Activated CD4-positive, alpha-beta memory T cell treated with anti-CD3 and anti-CD28 coated beads, Interleukin-2, amount 10 ng/mL, durations not matched to agents 7 days and 5 days (primary cell): ENCODE measurements around the gene ROCK2. TPM values are rescaled to one million over a fixed set of nuclear protein-coding genes. Genes with fewer than 3 reads are reported as not detected.

Experiments
- CTCF ChIA-PET: fragments of 350-600 bp; sonication (Branson Sonifier 250); formaldehyde crosslinking; loops from one replicate; lab custom pipeline; 2021; ENCODE audit warnings: antibody characterized with exemption, inconsistent platforms; lab: Charles Lee
- POLR2A ChIA-PET: fragments of 350-600 bp; sonication (Branson Sonifier 250); formaldehyde crosslinking; loops from one replicate; lab custom pipeline; 2021; ENCODE audit warnings: antibody characterized with exemption; lab: Charles Lee
- DNase-seq: peaks from one replicate; pipeline ENCODE4 v3.0.0-alpha.2; 2020
- H3K27ac Mint-ChIP-seq: one replicate; pipeline ENCODE4 v1.8.0; 2021; ENCODE audit warnings: mild to moderate bottlenecking, mixed read lengths
- H3K27me3 Mint-ChIP-seq: one replicate; pipeline ENCODE4 v1.8.0; 2021; ENCODE audit warnings: mixed read lengths
- H3K36me3 Mint-ChIP-seq: one replicate; pipeline ENCODE4 v1.8.0; 2021; ENCODE audit warnings: low read depth, mixed read lengths
- H3K4me1 Mint-ChIP-seq: one replicate; pipeline ENCODE4 v1.8.0; 2021; ENCODE audit warnings: mixed read lengths
- H3K4me3 Mint-ChIP-seq: one replicate; pipeline ENCODE4 v1.8.0; 2021; ENCODE audit warnings: mild to moderate bottlenecking, mixed read lengths
- H3K9me3 Mint-ChIP-seq: one replicate; pipeline ENCODE4 v1.8.0; 2021; ENCODE audit warnings: mixed read lengths
- total RNA-seq, 2 experiments: library from RNA; stranded (reverse); gene quantifications; one replicate each; pipeline ENCODE4 v1.2.3, GENCODE V29; 2021

The ROCK2 gene
- total RNA-seq, 2 experiments from 2014 or later: 21.3 to 22.6 TPM

GRCh38 chr2:11359865-11360264 is 15.4 kb upstream of the ROCK2 start:
- no peak for DNase-seq
- Mint-ChIP-seq H3K36me3 (no peaks in the 10 kb centered on the region), H3K4me3 (no peak overlapping the region), H3K27ac (no peak overlapping the region), H3K9me3 (no peaks in the 10 kb centered on the region), H3K4me1 (no peaks in the 10 kb centered on the region), H3K27me3 (peaks cover 7% of the 10 kb centered on the region)
- ChIA-PET CTCF (no interaction called here), POLR2A (no interaction called here)

- H3K36me3 Mint-ChIP-seq: no peaks in the 10 kb centered on the region
- H3K4me1 Mint-ChIP-seq: no peaks in the 10 kb centered on the region
- H3K27me3 Mint-ChIP-seq: peaks cover 6% of the 10 kb centered on the region
- no peak for DNase-seq
- H3K4me3 Mint-ChIP-seq: no peak overlapping the region
- ChIA-PET CTCF (no interaction called here), POLR2A (no interaction called here)
- H3K27ac Mint-ChIP-seq: no peak overlapping the region
- no peaks in the 10 kb centered on the region for H3K9me3 Mint-ChIP-seq
Measured at GRCh38 chr2:11357428-11357972, 13.1 kb upstream of the ROCK2 start.

GRCh38 chr2:11356764-11357163 is 12.3 kb upstream of the ROCK2 start:
- DNase-seq: no peak
- Mint-ChIP-seq H3K27ac (no peak overlapping the region), H3K4me3 (no peak overlapping the region), H3K36me3 (no peaks in the 10 kb centered on the region), H3K27me3 (peaks cover 9% of the 10 kb centered on the region), H3K9me3 (no peaks in the 10 kb centered on the region), H3K4me1 (no peaks in the 10 kb centered on the region)
- ChIA-PET POLR2A (no interaction called here), CTCF (no interaction called here)

GRCh38 chr2:11355194-11356053 is 11.0 kb upstream of the ROCK2 start:
- Mint-ChIP-seq H3K4me3 (no peak overlapping the region), H3K27me3 (peaks cover 12% of the 10 kb centered on the region), H3K4me1 (no peaks in the 10 kb centered on the region), H3K27ac (no peak overlapping the region), H3K36me3 (no peaks in the 10 kb centered on the region), H3K9me3 (no peaks in the 10 kb centered on the region)
- ChIA-PET POLR2A (interaction anchor here (0.7 kb wide), 1 partner anchor 10 kb away, joined by 3 read pairs; no protein-coding TSS in a partner anchor), CTCF (no interaction called here)
- DNase-seq: no peak

GRCh38 chr2:11354363-11355154 is 10.1 kb upstream of the ROCK2 start:
- Mint-ChIP-seq H3K9me3 (no peaks in the 10 kb centered on the region), H3K4me3 (no peak overlapping the region), H3K27ac (no peak overlapping the region), H3K36me3 (no peaks in the 10 kb centered on the region), H3K27me3 (peaks cover 20% of the 10 kb centered on the region), H3K4me1 (no peaks in the 10 kb centered on the region)
- no peak for DNase-seq
- CTCF ChIA-PET: interaction anchor here (1.2 kb wide), 1 partner anchor 222 kb away, joined by 4 read pairs; a partner anchor contains a TSS
- POLR2A ChIA-PET: no interaction called here

- H3K27me3 Mint-ChIP-seq: peaks cover 26% of the 10 kb centered on the region
- no peak overlapping the region for H3K27ac Mint-ChIP-seq
- H3K9me3 Mint-ChIP-seq: no peaks in the 10 kb centered on the region
- no peak for DNase-seq
- no peaks in the 10 kb centered on the region for H3K4me1 Mint-ChIP-seq
- POLR2A ChIA-PET: no interaction called here
- H3K4me3 Mint-ChIP-seq: no peak overlapping the region
- CTCF ChIA-PET: interaction anchor here (1.2 to 1.3 kb wide), 2 partner anchors 8 to 220 kb away, joined by 3 to 4 read pairs; partner anchors contain the start of gene ROCK2
- no peaks in the 10 kb centered on the region for H3K36me3 Mint-ChIP-seq
Measured at GRCh38 chr2:11352781-11353537, 8.5 kb upstream of the ROCK2 start.

GRCh38 chr2:11348209-11348749 is 3.8 kb upstream of the ROCK2 start:
- H3K27ac Mint-ChIP-seq: no peak overlapping the region
- peaks cover 28% of the 10 kb centered on the region for H3K27me3 Mint-ChIP-seq
- no peaks in the 10 kb centered on the region for H3K36me3 Mint-ChIP-seq
- POLR2A ChIA-PET: interaction anchor here (0.5 kb wide), 1 partner anchor 619 kb away, joined by 3 read pairs; no protein-coding TSS in a partner anchor
- peaks cover 5% of the 10 kb centered on the region for H3K4me1 Mint-ChIP-seq
- DNase-seq: no peak
- CTCF ChIA-PET: no interaction called here
- no peaks in the 10 kb centered on the region for H3K9me3 Mint-ChIP-seq
- H3K4me3 Mint-ChIP-seq: no peak overlapping the region

GRCh38 chr2:11347403-11347959 is 3.0 kb upstream of the ROCK2 start:
- H3K27me3 Mint-ChIP-seq: peaks cover 26% of the 10 kb centered on the region
- ChIA-PET CTCF (no interaction called here), POLR2A (no interaction called here)
- H3K4me1 Mint-ChIP-seq: peaks cover 12% of the 10 kb centered on the region
- H3K27ac Mint-ChIP-seq: no peak overlapping the region
- no peak overlapping the region for H3K4me3 Mint-ChIP-seq
- no peak for DNase-seq
- no peaks in the 10 kb centered on the region for H3K36me3 Mint-ChIP-seq
- H3K9me3 Mint-ChIP-seq: no peaks in the 10 kb centered on the region

- H3K4me3 Mint-ChIP-seq: no peak overlapping the region
- ChIA-PET POLR2A (interaction anchor here (0.5 to 1.1 kb wide), 3 partner anchors 10 to 128 kb away, joined by 3 to 4 read pairs (median 3); no protein-coding TSS in a partner anchor), CTCF (interaction anchor here (0.7 kb wide), 1 partner anchor 106 kb away, joined by 5 read pairs; no protein-coding TSS in a partner anchor)
- peaks cover 24% of the 10 kb centered on the region for H3K27me3 Mint-ChIP-seq
- DNase-seq: no peak
- peaks cover 21% of the 10 kb centered on the region for H3K4me1 Mint-ChIP-seq
- H3K27ac Mint-ChIP-seq: no peak overlapping the region
- no peaks in the 10 kb centered on the region for H3K9me3 Mint-ChIP-seq
- no peaks in the 10 kb centered on the region for H3K36me3 Mint-ChIP-seq
Measured at GRCh38 chr2:11346023-11346482, 1.6 kb upstream of the ROCK2 start.

- Mint-ChIP-seq H3K4me1 (peaks cover 26% of the 10 kb centered on the region), H3K9me3 (no peaks in the 10 kb centered on the region), H3K36me3 (no peaks in the 10 kb centered on the region), H3K27me3 (peaks cover 18% of the 10 kb centered on the region), H3K4me3 (peak overlapping the region; percentile 71), H3K27ac (peak overlapping the region; percentile 60)
- no peak for DNase-seq
- CTCF ChIA-PET: interaction anchor here (0.8 to 2.2 kb wide), 2 partner anchors 8 to 213 kb away, joined by 3 to 9 read pairs; a partner anchor contains a TSS
- POLR2A ChIA-PET: interaction anchor here (0.6 to 3.2 kb wide), 8 partner anchors 11 to 409 kb away, joined by 3 to 25 read pairs (median 4); partner anchors contain the start of genes E2F6 and SLC66A3
Measured at GRCh38 chr2:11344956-11345677, 681 bp upstream of the ROCK2 start.

- Mint-ChIP-seq H3K36me3 (no peaks in the 10 kb centered on the region), H3K27me3 (peaks cover 9% of the 10 kb centered on the region), H3K9me3 (no peaks in the 10 kb centered on the region), H3K27ac (peak overlapping the region; percentile 87), H3K4me1 (peaks cover 26% of the 10 kb centered on the region), H3K4me3 (peak overlapping the region; percentile 98)
- DNase-seq: peak; percentile 47
- POLR2A ChIA-PET: interaction anchor here (0.9 to 3.2 kb wide), 11 partner anchors 21 to 532 kb away, joined by 3 to 25 read pairs (median 5); partner anchors contain the start of genes E2F6, PDIA6 and SLC66A3
- CTCF ChIA-PET: interaction anchor here (2.2 kb wide), 1 partner anchor 211 kb away, joined by 9 read pairs; a partner anchor contains a TSS
Measured at GRCh38 chr2:11343650-11344341, 640 bp downstream of the ROCK2 start.
